AG09319 (cell line): Measurements from ENCODE around the gene ANKRD40.
"Not testable (repeated sequence)": the region's sequence is repeated elsewhere in the genome, so short reads cannot be mapped to it uniquely, and the experiment has no call there.

ENCODE experiments used
- DNase-seq: peaks from one replicate; pipeline ENCODE4 v3.0.0-alpha.2; 2010; ENCODE audit warnings: low read depth; ENCODE audit errors: extremely low read depth
- TF ChIP-seq, protein P1 (sequence below): IDR thresholded peaks from 2 replicates; pipeline ENCODE4 v1.5.1; 2011; ENCODE audit warnings: low read depth, mild to moderate bottlenecking, inconsistent platforms, low read length, moderate library complexity

ANKRD40 gene

DNA sequence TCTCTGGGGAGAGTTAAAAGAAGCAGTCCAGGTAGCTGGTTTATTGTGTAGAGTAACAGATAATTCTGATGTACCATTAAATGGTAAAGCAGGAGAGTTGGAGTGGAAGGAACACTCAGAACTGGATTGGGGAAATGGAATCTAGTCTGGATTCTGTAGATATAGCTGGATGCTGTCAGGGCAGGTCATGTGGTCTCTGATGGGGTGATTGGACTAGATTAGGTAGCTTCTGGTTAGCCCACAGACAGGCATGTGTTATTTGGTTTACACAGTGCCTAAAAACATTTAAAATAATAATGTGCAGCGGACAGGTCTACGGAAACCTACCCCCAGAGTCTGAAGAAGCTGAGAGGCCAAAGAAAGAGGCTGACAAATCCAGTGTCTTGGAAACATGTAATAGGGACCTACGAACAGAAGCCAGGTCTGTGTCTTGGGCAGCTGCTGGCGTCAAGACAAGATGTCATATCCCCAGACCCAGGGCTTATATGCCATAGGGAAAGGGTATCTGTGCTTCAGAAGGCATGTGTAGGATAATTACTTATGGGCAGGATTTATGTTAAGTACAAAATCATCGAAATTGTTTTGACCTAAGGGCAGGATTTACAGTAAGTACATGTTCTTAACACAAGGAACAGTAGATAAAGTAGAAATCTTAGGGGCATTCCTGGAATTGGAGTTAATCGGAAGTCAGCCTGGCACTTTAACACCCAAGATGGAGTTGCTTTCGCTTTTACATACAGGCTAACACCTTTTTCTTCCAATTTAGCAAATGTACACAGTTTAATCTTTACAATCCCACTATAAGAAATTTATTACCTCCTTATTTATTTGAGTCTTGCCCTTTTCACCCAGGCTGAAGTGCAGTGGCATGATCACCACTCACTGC lies 24.1 kb upstream of the ANKRD40 start:
- TF ChIP-seq, protein P1, sequence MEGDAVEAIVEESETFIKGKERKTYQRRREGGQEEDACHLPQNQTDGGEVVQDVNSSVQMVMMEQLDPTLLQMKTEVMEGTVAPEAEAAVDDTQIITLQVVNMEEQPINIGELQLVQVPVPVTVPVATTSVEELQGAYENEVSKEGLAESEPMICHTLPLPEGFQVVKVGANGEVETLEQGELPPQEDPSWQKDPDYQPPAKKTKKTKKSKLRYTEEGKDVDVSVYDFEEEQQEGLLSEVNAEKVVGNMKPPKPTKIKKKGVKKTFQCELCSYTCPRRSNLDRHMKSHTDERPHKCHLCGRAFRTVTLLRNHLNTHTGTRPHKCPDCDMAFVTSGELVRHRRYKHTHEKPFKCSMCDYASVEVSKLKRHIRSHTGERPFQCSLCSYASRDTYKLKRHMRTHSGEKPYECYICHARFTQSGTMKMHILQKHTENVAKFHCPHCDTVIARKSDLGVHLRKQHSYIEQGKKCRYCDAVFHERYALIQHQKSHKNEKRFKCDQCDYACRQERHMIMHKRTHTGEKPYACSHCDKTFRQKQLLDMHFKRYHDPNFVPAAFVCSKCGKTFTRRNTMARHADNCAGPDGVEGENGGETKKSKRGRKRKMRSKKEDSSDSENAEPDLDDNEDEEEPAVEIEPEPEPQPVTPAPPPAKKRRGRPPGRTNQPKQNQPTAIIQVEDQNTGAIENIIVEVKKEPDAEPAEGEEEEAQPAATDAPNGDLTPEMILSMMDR = no peak
- DNase-seq = no peak

DNA sequence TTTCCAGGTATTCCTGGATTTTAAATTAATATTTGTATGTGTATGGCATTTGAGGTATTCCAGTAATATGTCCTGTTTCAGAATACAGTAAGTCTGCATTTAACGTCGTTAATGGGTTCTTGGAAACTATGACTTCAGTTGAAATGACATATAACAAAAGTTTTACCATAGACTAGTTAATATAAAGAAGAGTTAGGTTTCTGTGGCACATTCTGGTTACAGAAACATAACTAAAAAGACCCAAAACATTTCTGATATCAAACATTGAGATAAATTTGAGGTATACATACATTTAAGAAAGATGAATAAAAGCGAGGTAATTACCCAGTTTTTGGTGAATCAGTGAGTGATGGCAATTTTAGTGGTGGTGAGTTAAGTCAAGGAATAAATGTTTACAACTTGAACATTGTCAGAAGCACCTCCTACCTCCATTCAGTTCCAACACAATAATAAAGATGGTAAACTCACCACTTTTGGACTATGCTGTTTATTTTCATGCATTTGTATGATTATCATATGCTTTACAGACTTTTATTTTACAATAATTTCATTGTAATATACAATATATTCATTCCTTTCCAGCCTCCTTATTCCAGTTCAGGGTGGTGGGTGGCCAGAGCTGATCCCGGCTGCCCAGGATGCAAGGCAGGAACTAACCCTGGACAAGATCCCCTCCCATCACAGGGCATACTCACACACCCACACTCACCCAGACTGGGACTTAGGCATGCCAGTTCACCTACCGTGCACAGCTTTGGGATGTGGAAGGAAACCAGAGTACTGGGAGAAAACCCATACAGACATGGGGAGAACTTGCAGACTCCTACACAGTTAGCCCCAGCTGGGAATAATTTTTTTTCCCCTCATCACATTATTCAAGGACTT lies 21.4 kb upstream of the ANKRD40 start:
- TF ChIP-seq, protein P1 = no peak

DNA sequence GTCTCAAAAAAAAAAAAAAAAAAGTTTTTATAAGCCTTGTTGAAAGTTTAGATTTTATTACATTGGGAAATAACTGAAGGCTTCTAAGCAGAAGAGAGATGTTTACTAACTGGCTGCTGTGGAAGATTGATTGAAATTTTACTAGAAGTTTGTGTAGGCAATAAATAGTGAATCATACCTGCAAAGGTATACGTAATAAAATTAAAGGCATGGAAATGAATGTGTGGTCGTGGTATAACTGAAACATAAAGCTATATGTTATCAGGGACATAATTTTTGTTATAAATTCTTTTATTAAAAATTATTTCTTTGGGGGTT lies 20.4 kb upstream of the ANKRD40 start:
- DNase-seq = no peak
- TF ChIP-seq, protein P1 = no peak

More for the DNA sequence above, 21.4 kb upstream of the ANKRD40 start:
- DNase-seq = no peak

DNA sequence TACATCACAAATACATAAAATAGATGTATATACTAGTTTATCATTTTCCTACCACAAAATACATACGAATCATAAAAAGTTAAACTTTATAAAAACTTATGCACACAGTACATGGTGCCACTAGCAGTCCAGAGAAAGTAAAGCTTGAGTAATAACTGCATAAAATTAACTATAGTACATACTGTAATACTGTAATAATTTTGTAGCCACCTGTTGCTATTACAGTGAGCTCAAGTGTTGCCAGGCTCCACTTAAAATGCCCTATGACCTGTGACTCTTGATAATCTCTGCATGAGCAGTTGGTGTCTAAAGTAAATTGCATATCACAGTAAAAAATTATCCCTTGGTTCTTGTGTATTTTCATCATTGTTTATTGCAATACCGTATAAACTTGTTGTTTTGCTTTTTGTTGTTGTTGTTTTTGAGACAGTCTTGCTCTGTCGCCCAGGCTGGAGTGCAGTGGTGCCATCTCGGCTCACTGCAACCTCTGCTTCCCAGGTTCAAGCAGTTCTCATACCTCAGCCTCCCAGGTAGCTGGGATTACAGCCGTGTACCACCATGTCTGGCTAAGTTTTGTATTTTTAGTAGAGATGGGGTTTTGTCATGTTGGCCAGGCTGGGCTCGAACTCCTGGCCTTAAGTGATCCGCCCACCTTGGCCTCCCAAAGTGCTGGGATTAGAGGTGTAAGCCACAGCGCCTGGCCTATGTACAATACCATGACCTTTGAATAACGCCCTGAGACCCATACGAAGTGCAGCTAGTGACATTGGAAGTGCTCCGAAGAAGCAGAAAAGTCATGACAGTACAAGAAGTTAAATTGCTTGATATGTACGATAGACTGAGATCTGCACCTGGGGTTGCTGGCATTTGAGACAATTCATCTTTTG lies 18.3 kb upstream of the ANKRD40 start:
- TF ChIP-seq, protein P1 = no peak

DNA sequence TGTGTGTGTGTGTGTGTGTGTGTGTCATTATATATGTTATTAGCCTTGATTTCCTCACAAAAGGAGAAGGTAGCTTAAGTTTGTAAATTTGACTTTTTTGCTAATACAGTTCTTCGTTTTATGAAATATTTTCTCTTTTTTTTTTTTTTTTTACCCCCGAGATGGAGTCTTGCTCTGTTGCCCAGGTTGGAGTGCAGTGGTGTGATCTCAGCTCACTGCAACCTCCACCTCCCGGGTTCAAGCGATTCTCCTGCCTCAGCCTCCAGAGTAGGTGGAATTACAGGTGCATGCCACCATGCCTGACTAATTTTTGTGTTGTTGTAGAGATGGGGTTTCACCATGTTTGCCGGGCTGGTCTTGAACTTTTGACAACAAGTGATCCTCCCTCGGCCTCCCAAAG lies 16.9 kb upstream of the ANKRD40 start:
- DNase-seq = not testable (repeated sequence)

More for the DNA sequence above, 18.3 kb upstream of the ANKRD40 start:
- DNase-seq = no peak

DNA sequence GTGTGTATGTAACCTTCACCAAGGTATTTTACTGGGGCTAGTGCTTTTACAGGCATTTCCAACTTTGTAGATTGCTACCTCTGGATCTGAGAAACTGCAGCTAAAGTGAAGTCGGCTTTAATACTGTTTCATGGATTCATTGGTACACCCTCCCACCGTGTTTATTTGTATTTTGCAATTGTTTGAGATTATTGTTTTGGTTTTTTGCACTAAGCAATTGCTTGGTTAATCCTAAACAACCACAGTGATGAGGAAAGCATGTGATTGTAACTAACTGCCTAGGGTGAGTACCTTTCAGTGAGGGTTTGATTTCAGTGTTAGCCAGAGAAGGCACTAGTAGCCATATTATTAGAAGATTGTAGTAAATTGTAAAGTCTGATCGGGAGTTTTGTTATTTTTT lies 15.0 kb upstream of the ANKRD40 start:
- no peak for DNase-seq
- TF ChIP-seq, protein P1 = no peak
